ENCODE results near the gene PNPLA7. TPM values are rescaled to one million over a fixed set of nuclear protein-coding genes. Genes with fewer than 3 reads are reported as not detected.

Gene PNPLA7
- total RNA-seq, 1 donor from 2014 or later = 16.2 TPM

DNA sequence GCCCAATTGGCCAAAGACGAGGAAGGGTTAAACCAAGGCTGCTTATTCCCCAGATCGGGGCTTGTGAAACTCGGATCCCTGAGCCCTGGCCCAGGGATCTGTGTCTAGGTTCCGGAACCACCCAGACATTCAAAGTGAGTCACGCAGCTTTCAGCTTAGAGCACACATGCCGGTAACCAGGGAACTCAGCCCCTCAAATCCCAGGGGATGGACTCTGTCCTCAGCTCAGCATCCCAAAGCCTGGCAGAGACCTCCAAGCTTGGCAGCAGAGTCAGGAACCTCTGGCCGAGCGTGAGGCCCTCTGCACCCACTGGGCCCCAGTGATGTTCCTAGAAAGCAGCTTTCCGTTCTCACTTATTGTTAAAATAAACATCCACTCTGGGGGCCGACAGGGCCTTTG lies 5.1 kb downstream of the PNPLA7 start:
- Histone ChIP-seq H3K27me3 (no peaks in the 10 kb centered on the region), H3K9me3 (no peaks in the 10 kb centered on the region), H3K4me1 (peaks cover 14% of the 10 kb centered on the region), H3K4me3 (no peak overlapping the region), H3K27ac (peak overlapping the region; percentile 65), H3K36me3 (no peaks in the 10 kb centered on the region)
- DNase-seq (ENCODE audit: extremely low spot score in 2 of 2) = no peak
- intact Hi-C loops (cut with DNase I) = no loop called here
- TF ChIP-seq POLR2A (IDR thresholded peaks at IDR 0.05) = no peak
- no peak for TF ChIP-seq POLR2AphosphoS5 (IDR thresholded peaks at IDR 0.05; ENCODE audit: insufficient read depth in 1 of 2, low read depth in 1 of 2)
- TF ChIP-seq, protein P1, sequence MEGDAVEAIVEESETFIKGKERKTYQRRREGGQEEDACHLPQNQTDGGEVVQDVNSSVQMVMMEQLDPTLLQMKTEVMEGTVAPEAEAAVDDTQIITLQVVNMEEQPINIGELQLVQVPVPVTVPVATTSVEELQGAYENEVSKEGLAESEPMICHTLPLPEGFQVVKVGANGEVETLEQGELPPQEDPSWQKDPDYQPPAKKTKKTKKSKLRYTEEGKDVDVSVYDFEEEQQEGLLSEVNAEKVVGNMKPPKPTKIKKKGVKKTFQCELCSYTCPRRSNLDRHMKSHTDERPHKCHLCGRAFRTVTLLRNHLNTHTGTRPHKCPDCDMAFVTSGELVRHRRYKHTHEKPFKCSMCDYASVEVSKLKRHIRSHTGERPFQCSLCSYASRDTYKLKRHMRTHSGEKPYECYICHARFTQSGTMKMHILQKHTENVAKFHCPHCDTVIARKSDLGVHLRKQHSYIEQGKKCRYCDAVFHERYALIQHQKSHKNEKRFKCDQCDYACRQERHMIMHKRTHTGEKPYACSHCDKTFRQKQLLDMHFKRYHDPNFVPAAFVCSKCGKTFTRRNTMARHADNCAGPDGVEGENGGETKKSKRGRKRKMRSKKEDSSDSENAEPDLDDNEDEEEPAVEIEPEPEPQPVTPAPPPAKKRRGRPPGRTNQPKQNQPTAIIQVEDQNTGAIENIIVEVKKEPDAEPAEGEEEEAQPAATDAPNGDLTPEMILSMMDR (IDR thresholded peaks at IDR 0.05) = no peak

DNA sequence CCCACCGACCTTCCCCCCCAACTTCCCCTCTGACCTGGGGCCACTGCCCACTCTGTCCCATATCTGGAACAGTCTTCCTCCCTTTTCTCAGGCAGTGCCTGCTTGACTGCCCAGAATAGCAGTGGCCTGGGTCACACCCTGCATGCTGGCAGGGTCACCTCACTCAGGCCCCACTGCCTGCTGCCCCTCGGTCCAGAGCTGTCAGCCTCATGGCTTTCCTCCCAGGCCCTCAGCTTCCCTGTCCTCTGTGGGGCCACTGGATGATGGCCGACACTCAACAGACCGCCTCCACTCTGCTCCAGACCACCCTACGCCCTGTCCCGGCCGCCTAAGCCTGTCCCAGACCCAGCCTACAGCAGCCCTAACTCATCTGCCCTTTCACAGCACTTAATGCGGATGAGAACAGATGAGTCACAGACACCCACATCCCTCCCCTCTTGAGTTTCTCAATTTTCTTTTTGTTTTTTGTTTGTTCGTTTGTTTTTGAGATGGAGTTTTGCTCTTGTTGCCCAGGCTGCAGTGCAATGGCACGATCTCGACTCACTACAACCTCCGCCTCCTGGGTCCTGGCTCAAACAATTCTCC lies 5.9 kb downstream of the PNPLA7 start:
- H3K27ac ChIP-seq = peak overlapping the region; percentile 75
- TF ChIP-seq, protein P1 (IDR thresholded peaks at IDR 0.05) = no peak
- TF ChIP-seq POLR2AphosphoS5 (IDR thresholded peaks at IDR 0.05; ENCODE audit: insufficient read depth in 1 of 2, low read depth in 1 of 2) (no peak), POLR2A (IDR thresholded peaks at IDR 0.05) (no peak)
- no peaks in the 10 kb centered on the region for H3K27me3 ChIP-seq
- intact Hi-C loops (cut with DNase I) = no loop called here
- no peaks in the 10 kb centered on the region for H3K36me3 ChIP-seq
- H3K9me3 ChIP-seq = no peaks in the 10 kb centered on the region
- no peak for DNase-seq (ENCODE audit: extremely low spot score in 2 of 2)
- no peak overlapping the region for H3K4me3 ChIP-seq
- H3K4me1 ChIP-seq = peaks cover 7% of the 10 kb centered on the region

DNA sequence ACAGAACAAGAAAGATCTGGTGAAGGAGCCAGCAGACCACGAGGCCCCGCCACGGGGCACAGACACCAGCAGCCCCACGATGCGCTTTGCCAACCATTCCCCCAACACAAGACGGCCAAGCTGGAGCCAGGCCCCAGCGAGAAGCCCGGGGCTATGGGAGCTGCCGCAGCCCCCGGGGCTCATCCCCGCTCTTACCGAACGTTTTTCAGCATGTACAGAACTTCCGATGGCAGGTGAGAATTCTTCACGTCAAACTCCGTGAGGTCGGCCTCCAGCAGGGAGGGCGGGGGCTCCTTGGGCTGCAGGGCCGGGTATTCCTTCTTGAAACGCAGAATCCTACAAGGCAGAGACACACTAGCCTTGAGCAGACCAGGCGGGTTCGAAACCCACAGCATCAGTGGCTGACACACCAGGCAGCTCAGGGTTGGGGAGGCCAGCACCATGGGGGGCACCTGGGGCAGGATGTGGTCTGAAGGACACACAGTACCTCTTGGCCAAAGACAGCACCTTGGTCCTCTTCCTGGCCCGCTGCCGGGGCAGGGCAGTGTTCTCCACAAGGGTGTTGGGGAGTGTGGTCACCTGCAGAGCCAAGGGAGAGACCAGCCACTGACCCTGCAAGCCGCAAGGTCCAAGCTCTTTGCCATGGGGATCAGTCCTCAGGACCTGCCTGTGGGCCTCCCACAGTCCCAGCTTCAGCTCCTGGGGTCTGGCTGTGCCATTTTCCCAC lies 6.8 kb downstream of the PNPLA7 start:
- H3K4me3 ChIP-seq = no peak overlapping the region
- H3K36me3 ChIP-seq = no peaks in the 10 kb centered on the region
- no peak for DNase-seq (ENCODE audit: extremely low spot score in 2 of 2)
- intact Hi-C loops (cut with DNase I) = no loop called here
- no peaks in the 10 kb centered on the region for H3K9me3 ChIP-seq
- H3K4me1 ChIP-seq = peaks cover 7% of the 10 kb centered on the region
- no peaks in the 10 kb centered on the region for H3K27me3 ChIP-seq
- TF ChIP-seq, protein P1 (IDR thresholded peaks at IDR 0.05) = no peak
- TF ChIP-seq POLR2AphosphoS5 (IDR thresholded peaks at IDR 0.05; ENCODE audit: insufficient read depth in 1 of 2, low read depth in 1 of 2) = no peak
- TF ChIP-seq POLR2A (IDR thresholded peaks at IDR 0.05) = no peak
- H3K27ac ChIP-seq = peak overlapping the region; percentile 75

DNA sequence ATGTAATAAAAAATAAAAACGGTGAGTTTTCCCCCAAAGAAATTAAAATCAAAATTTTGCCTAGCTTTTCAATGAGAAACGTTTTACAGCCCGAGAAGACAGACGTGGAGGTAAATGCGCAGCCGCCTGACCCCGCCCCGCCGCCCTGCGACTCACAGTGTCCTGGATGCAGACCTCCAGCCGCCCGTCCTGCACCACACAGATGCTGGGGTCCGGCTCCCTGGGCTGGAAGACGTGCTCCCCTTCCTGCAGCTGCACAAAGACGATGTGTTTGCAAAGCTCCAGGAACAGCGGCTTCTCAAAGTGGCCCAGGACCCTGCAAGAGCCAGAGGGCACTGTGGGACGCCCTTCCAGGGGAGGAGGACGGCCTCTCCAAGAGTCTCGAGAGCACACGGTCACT lies 7.7 kb downstream of the PNPLA7 start:
- intact Hi-C loops (cut with DNase I) = no loop called here
- H3K4me1 ChIP-seq = peaks cover 7% of the 10 kb centered on the region
- H3K9me3 ChIP-seq = no peaks in the 10 kb centered on the region
- no peaks in the 10 kb centered on the region for H3K27me3 ChIP-seq
- no peak overlapping the region for H3K4me3 ChIP-seq
- no peaks in the 10 kb centered on the region for H3K36me3 ChIP-seq
- no peak for DNase-seq (ENCODE audit: extremely low spot score in 2 of 2)
- no peak for TF ChIP-seq POLR2AphosphoS5 (IDR thresholded peaks at IDR 0.05; ENCODE audit: insufficient read depth in 1 of 2, low read depth in 1 of 2)
- TF ChIP-seq, protein P1 (IDR thresholded peaks at IDR 0.05) = no peak
- TF ChIP-seq POLR2A (IDR thresholded peaks at IDR 0.05) = no peak
- H3K27ac ChIP-seq = no peak overlapping the region

DNA sequence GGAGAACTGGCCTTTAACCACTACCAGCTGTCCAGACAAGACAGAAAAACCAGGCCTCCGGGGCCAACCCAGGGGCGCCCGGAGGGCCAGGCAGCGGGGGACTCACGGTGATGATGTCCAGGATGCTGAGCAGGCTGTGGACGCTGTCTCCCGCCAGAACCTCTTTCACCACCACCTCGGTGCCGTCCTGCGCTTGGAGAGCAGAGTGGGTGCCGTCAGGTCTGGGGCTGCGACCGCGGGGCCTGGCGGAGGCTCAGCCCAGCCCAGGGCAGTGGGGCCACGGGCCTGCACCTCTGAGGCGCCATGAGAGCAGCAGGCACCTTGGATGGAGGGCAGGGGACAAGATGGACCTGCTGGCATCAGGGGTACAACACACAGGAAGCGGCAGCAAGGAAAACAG lies 9.7 kb downstream of the PNPLA7 start:
- Histone ChIP-seq H3K27ac (no peak overlapping the region), H3K4me1 (peaks cover 7% of the 10 kb centered on the region), H3K4me3 (no peak overlapping the region), H3K9me3 (no peaks in the 10 kb centered on the region), H3K36me3 (no peaks in the 10 kb centered on the region), H3K27me3 (no peaks in the 10 kb centered on the region)
- intact Hi-C loops (cut with DNase I) = no loop called here
- TF ChIP-seq, protein P1 (IDR thresholded peaks at IDR 0.05) = no peak
- TF ChIP-seq POLR2AphosphoS5 (IDR thresholded peaks at IDR 0.05; ENCODE audit: insufficient read depth in 1 of 2, low read depth in 1 of 2) = no peak
- no peak for TF ChIP-seq POLR2A (IDR thresholded peaks at IDR 0.05)
- DNase-seq (ENCODE audit: extremely low spot score in 2 of 2) = no peak
